HCT116 (cell line): ENCODE data around the gene ZNHIT1.

Source experiments
- ATF3 ChIP-seq: IDR thresholded peaks from 2 replicates; pipeline ENCODE4 v1.6.1; 2012
- CTCF ChIP-seq, 3 experiments: fragments of 200-600 bp in 1 of 3; sonication (generic) in 1 of 3; IDR thresholded peaks in 2 of 3; conservative IDR thresholded peaks in 1 of 3; 2 replicates each; pipeline ENCODE4 v1.5.1; 2012 to 2017; ENCODE audit warnings: low read depth in 2 of 3, low read length in 2 of 3, antibody characterized with exemption in 1 of 3, borderline replicate concordance in 1 of 3, control low read depth in 1 of 3, mild to moderate bottlenecking in 1 of 3, mixed read lengths in 1 of 3, mixed run types in 1 of 3, moderate library complexity in 1 of 3; ENCODE audit not compliant: insufficient read depth in 1 of 3
- EZH2phosphoT487 ChIP-seq: fragments of 200-600 bp; IDR thresholded peaks from 2 replicates; pipeline ENCODE4 v1.6.1; 2018; ENCODE audit warnings: antibody characterized with exemption, borderline replicate concordance
- POLR2A ChIP-seq: IDR thresholded peaks from 2 replicates; pipeline ENCODE4 v1.7.0; 2011; ENCODE audit warnings: borderline replicate concordance; ENCODE audit not compliant: insufficient read depth, insufficient read length; ENCODE audit errors: extremely low read depth
- POLR2AphosphoS5 ChIP-seq: IDR thresholded peaks from 2 replicates; pipeline ENCODE4 v1.6.1; 2011; ENCODE audit warnings: mild to moderate bottlenecking, low read depth, low read length, moderate library complexity
- REST ChIP-seq: IDR thresholded peaks from 2 replicates; pipeline ENCODE4 v1.6.1; 2012; ENCODE audit warnings: low read depth
- SIN3A ChIP-seq: IDR thresholded peaks from 2 replicates; pipeline ENCODE4 v1.6.1; 2012; ENCODE audit warnings: low read depth
- YY1 ChIP-seq: IDR thresholded peaks from 2 replicates; pipeline ENCODE4 v1.6.1; 2011; ENCODE audit warnings: low read length, low read depth, moderate library complexity, mild to moderate bottlenecking; ENCODE audit not compliant: insufficient replicate concordance; ENCODE audit errors: extremely low read depth

- TF ChIP-seq POLR2A (no peak), ATF3 (no peak), EZH2phosphoT487 (no peak), SIN3A (no peak), YY1 (no peak), REST (no peak), CTCF (IDR thresholded peaks at IDR 0.05 in 2 of 3, conservative IDR thresholded peaks at IDR 0.05 in 1 of 3; ENCODE audit: borderline replicate concordance in 1 of 3, insufficient read depth in 1 of 3, low read depth in 2 of 3, low read length in 2 of 3) (no peak), POLR2AphosphoS5 (no peak)
Measured at GRCh38 chr7:101175664-101176063, 42.3 kb upstream of the ZNHIT1 start.
